Measurements from ENCODE around the gene KIAA0232. TPM values are rescaled to one million over a fixed set of nuclear protein-coding genes. Genes with fewer than 3 reads are reported as not detected.

Gene KIAA0232
- total and polyA plus RNA-seq, 2 experiments from 2014 or later: 27.4 to 28.7 TPM

GRCh38 chr4:6840062-6840976 lies 57.8 kb downstream of the KIAA0232 start:
- Histone ChIP-seq H3K36me3 (peaks cover under 1% of the 10 kb centered on the region), H3K27ac (peak overlapping the region; percentile 99), H3K9me3 (ENCODE audit: low read depth) (no peaks in the 10 kb centered on the region), H3K27me3 (no peaks in the 10 kb centered on the region), H3K4me3 (no peak overlapping the region), H3K4me1 (ENCODE audit: low read depth) (peaks cover 29% of the 10 kb centered on the region)
- peak; percentile 79 to 92 for DNase-seq (ENCODE audit: low read depth in 1 of 2, low spot score in 1 of 2)
- no peak for TF ChIP-seq CTCF (IDR thresholded peaks at IDR 0.05; ENCODE audit: low read depth, low read length)

GRCh38 chr4:6845027-6845426 lies 62.5 kb downstream of the KIAA0232 start:
- H3K4me1 ChIP-seq (ENCODE audit: low read depth): peaks cover 16% of the 10 kb centered on the region
- H3K9me3 ChIP-seq (ENCODE audit: low read depth): no peaks in the 10 kb centered on the region
- H3K27me3 ChIP-seq: no peaks in the 10 kb centered on the region
- H3K27ac ChIP-seq: no peak overlapping the region
- TF ChIP-seq CTCF (IDR thresholded peaks at IDR 0.05; ENCODE audit: low read depth, low read length): no peak
- H3K4me3 ChIP-seq: no peak overlapping the region
- H3K36me3 ChIP-seq: peaks cover 8% of the 10 kb centered on the region
- no peak for DNase-seq (ENCODE audit: low read depth in 1 of 2, low spot score in 1 of 2)

- H3K9me3 ChIP-seq (ENCODE audit: low read depth): no peaks in the 10 kb centered on the region
- H3K4me1 ChIP-seq (ENCODE audit: low read depth): peaks cover 14% of the 10 kb centered on the region
- H3K36me3 ChIP-seq: peaks cover 8% of the 10 kb centered on the region
- H3K4me3 ChIP-seq: no peak overlapping the region
- no peaks in the 10 kb centered on the region for H3K27me3 ChIP-seq
- DNase-seq (ENCODE audit: low read depth in 1 of 2, low spot score in 1 of 2): no peak
- TF ChIP-seq CTCF (IDR thresholded peaks at IDR 0.05; ENCODE audit: low read depth, low read length): no peak
- H3K27ac ChIP-seq: no peak overlapping the region
These were observed 63.0 kb downstream of the KIAA0232 start for GRCh38 chr4:6845574-6845973.

- Histone ChIP-seq H3K9me3 (ENCODE audit: low read depth) (no peaks in the 10 kb centered on the region), H3K27ac (no peak overlapping the region), H3K4me1 (ENCODE audit: low read depth) (no peaks in the 10 kb centered on the region), H3K4me3 (no peak overlapping the region), H3K27me3 (no peaks in the 10 kb centered on the region), H3K36me3 (peaks cover 8% of the 10 kb centered on the region)
- TF ChIP-seq CTCF (IDR thresholded peaks at IDR 0.05; ENCODE audit: low read depth, low read length): no peak
- DNase-seq (ENCODE audit: low read depth in 1 of 2, low spot score in 1 of 2): no peak
These were observed 64.7 kb downstream of the KIAA0232 start for GRCh38 chr4:6847178-6847577.

- Histone ChIP-seq H3K4me3 (no peak overlapping the region), H3K4me1 (ENCODE audit: low read depth) (no peaks in the 10 kb centered on the region), H3K36me3 (peaks cover 8% of the 10 kb centered on the region), H3K27me3 (no peaks in the 10 kb centered on the region), H3K27ac (no peak overlapping the region), H3K9me3 (ENCODE audit: low read depth) (no peaks in the 10 kb centered on the region)
- TF ChIP-seq CTCF (IDR thresholded peaks at IDR 0.05; ENCODE audit: low read depth, low read length): no peak
- DNase-seq (ENCODE audit: low read depth in 1 of 2, low spot score in 1 of 2): peak in 1 of 2 donors; percentile 32
These were observed 66.3 kb downstream of the KIAA0232 start for GRCh38 chr4:6848717-6849305.

Data from cardiac muscle cell (in vitro differentiated cells and primary cell).